K562 (cell line): ENCODE measurements around the gene ZNF521. TPM values are rescaled to one million over a fixed set of nuclear protein-coding genes. Genes with fewer than 3 reads are reported as not detected.

Experiments used
- ATAC-seq: fragments of 200-7000 bp; cut with Tn5 transposase; 3 replicates; pipeline ENCODE4 v1.9.1; 2020; ENCODE audit warnings: moderate library complexity
- BruUV-seq: library from RNA; stranded (reverse); fragments of 400-500 nt; replicated peaks from 2 replicates; lab custom pipeline; 2021; lab: Mats Ljungman, UMichigan
- CTCF ChIA-PET: fragments of 300-600 bp; formaldehyde crosslinking; extraction: SDS; loops from one replicate; lab custom pipeline; 2021; ENCODE audit warnings: low intra/inter-chr PET ratio; lab: Yijun Ruan, JAX
- POLR2A ChIA-PET: fragments of 300-600, 350-650 bp; sonication (Branson Sonifier 250); formaldehyde crosslinking; extraction: SDS; loops from one replicate; lab custom pipeline; 2021; ENCODE audit warnings: antibody characterized with exemption, inconsistent platforms; lab: Yijun Ruan, JAX
- DNase-seq, 4 experiments: peaks; one replicate each; pipeline versions ENCODE4 v3.0.0 to v3.0.0-alpha.2; 2011 to 2018; ENCODE audit warnings: low spot score in 3 of 4, mixed read lengths in 3 of 4; ENCODE audit errors: extremely low read depth in 1 of 4
- FAIRE-seq: peaks from 2 replicates; lab custom pipeline; 2011; peaks lifted over from hg19 to GRCh38; lab: Jason Lieb, UNC
- H2AFZ ChIP-seq: 2 replicates; pipeline ENCODE4 v1.6.0; 2011; ENCODE audit warnings: low read depth, low read length, control low read depth, inconsistent platforms
- H3K27ac ChIP-seq: fragments of 200-600 bp; 3 replicates; pipeline ENCODE4 v1.8.0; 2011; ENCODE audit warnings: low read depth, mild to moderate bottlenecking, control low read depth, inconsistent platforms, low read length, moderate library complexity, mixed read lengths; ENCODE audit errors: extremely low read depth
- H3K27me3 ChIP-seq, 2 experiments: fragments of 300-600 bp in 1 of 2; 2 replicates in 1 of 2; 3 replicates in 1 of 2; pipeline versions ENCODE4 v1.6.0 to v1.8.0; 2011; ENCODE audit warnings: inconsistent platforms in 2 of 2, low read length in 2 of 2, mild to moderate bottlenecking in 1 of 2, mixed read lengths in 1 of 2, moderate library complexity in 1 of 2; ENCODE audit not compliant: control insufficient read depth in 2 of 2, insufficient read depth in 2 of 2
- H3K36me3 ChIP-seq: fragments of 300-600 bp; 3 replicates; pipeline ENCODE4 v1.8.0; 2011; ENCODE audit warnings: mild to moderate bottlenecking, low read length, inconsistent platforms; ENCODE audit not compliant: control insufficient read depth, insufficient read depth
- H3K4me1 ChIP-seq, 2 experiments: fragments of 200-600 bp in 1 of 2; replicated peaks in 1 of 2; 2 replicates in 1 of 2; 3 replicates in 1 of 2; pipeline versions ENCODE4 v1.5.1 to v1.8.0; 2011; ENCODE audit warnings: inconsistent platforms in 2 of 2, low read length in 2 of 2, mild to moderate bottlenecking in 1 of 2, mixed read lengths in 1 of 2, moderate library complexity in 1 of 2; ENCODE audit not compliant: control insufficient read depth in 2 of 2, insufficient read depth in 2 of 2
- H3K4me2 ChIP-seq: 2 replicates; pipeline ENCODE4 v1.6.1; 2011; ENCODE audit warnings: low read length, control low read depth, inconsistent platforms, mixed read lengths; ENCODE audit not compliant: insufficient read depth
- H3K4me3 ChIP-seq: fragments of 200-600 bp; sonication (generic), shearing (Covaris generic); 2 replicates; pipeline ENCODE4 v1.5.1; 2016; ENCODE audit warnings: control low read depth, inconsistent platforms
- H3K79me2 ChIP-seq: fragments of 200-600 bp; 3 replicates; pipeline ENCODE4 v1.8.0; 2011; ENCODE audit warnings: low read length, inconsistent platforms; ENCODE audit not compliant: control insufficient read depth, insufficient read depth
- H3K9ac ChIP-seq, 2 experiments: 2 replicates each; pipeline versions ENCODE4 v1.6.0 to v1.6.1; 2011; ENCODE audit warnings: low read depth in 2 of 2, low read length in 2 of 2, control low read depth in 1 of 2, inconsistent platforms in 1 of 2, mild to moderate bottlenecking in 1 of 2, mixed read lengths in 1 of 2; ENCODE audit not compliant: insufficient read depth in 1 of 2
- H3K9me1 ChIP-seq: one replicate; pipeline ENCODE4 v1.6.0; 2011; ENCODE audit warnings: inconsistent platforms, mild to moderate bottlenecking, low read length, moderate library complexity; ENCODE audit not compliant: control insufficient read depth, insufficient read depth
- H3K9me3 ChIP-seq: replicated peaks from 2 replicates; pipeline ENCODE4 v1.5.1; 2011; ENCODE audit warnings: low read depth, low read length, inconsistent platforms; ENCODE audit not compliant: control insufficient read depth, insufficient read depth
- H4K20me1 ChIP-seq: replicated peaks from 2 replicates; pipeline ENCODE4 v1.6.1; 2011; ENCODE audit warnings: low read length, inconsistent platforms, mixed read lengths; ENCODE audit not compliant: control insufficient read depth, insufficient read depth
- CBX8 ChIP-seq: fragments of 200-600 bp; sonication (generic); IDR thresholded peaks from 2 replicates; pipeline ENCODE4 v1.6.1; 2012; ENCODE audit warnings: borderline replicate concordance, mixed run types, low read depth, mild to moderate bottlenecking, moderate library complexity, mixed read lengths, low read length, control low read depth, inconsistent platforms; ENCODE audit not compliant: poor library complexity, severe bottlenecking; ENCODE audit errors: extremely low read depth
- CGGBP1 ChIP-seq: fragments of 250-450 bp; sonication (Bioruptor Pico); IDR thresholded peaks from 2 replicates; pipeline ENCODE4 v1.9.0; 2021; ENCODE audit warnings: mild to moderate bottlenecking
- EGR1 ChIP-seq: fragments of 450-650 bp; conservative IDR thresholded peaks from 2 replicates; pipeline ENCODE4 v1.6.1; 2017; ENCODE audit warnings: mild to moderate bottlenecking
- MAFF ChIP-seq: IDR thresholded peaks from 2 replicates; pipeline ENCODE4 v1.6.1; 2012; ENCODE audit warnings: low read length, improper control_type of control experiment
- NFIC ChIP-seq: fragments of 450-650 bp; IDR thresholded peaks from 2 replicates; pipeline ENCODE4 v1.6.1; 2017; ENCODE audit warnings: mild to moderate bottlenecking, inconsistent platforms
- SNRNP70 ChIP-seq: fragments of 200-400 bp; formaldehyde crosslinking; optimal IDR thresholded peaks from 2 replicates; pipeline ENCODE3; 2017; ENCODE audit warnings: low read depth, low read length
- U2AF1 ChIP-seq: fragments of 200-400 bp; formaldehyde crosslinking; optimal IDR thresholded peaks from 2 replicates; pipeline ENCODE3; 2017; ENCODE audit warnings: mild to moderate bottlenecking, low read depth, low read length, moderate library complexity
- U2AF2 ChIP-seq: fragments of 200-400 bp; formaldehyde crosslinking; optimal IDR thresholded peaks from 2 replicates; pipeline ENCODE3; 2017; ENCODE audit warnings: low read depth, mild to moderate bottlenecking, low read length
- USF2 ChIP-seq: sonication (generic); formaldehyde crosslinking; IDR thresholded peaks from 2 replicates; pipeline ENCODE4 v1.5.0; 2020; ENCODE audit warnings: missing genetic modification reagents
- YBX1 ChIP-seq: fragments of 450-650 bp; IDR thresholded peaks from 2 replicates; pipeline ENCODE4 v1.7.1; 2016; ENCODE audit warnings: mild to moderate bottlenecking
- ZBTB26 ChIP-seq: fragments of 450-650 bp; formaldehyde crosslinking; IDR thresholded peaks from 2 replicates; pipeline ENCODE4 v1.4.0; 2022; ENCODE audit warnings: missing genetic modification characterization
- ZFPM2 ChIP-seq: fragments of 250-450 bp; sonication (Bioruptor Pico); IDR thresholded peaks from 2 replicates; pipeline ENCODE4 v1.5.1; 2022; ENCODE audit warnings: mild to moderate bottlenecking
- ZNF212 ChIP-seq: fragments of 450-650 bp; formaldehyde crosslinking; IDR thresholded peaks from 2 replicates; pipeline ENCODE4 v1.4.0; 2020; ENCODE audit warnings: mild to moderate bottlenecking
- ZNF436 ChIP-seq: fragments of 250-450, 450-650 bp; sonication (Bioruptor Pico); formaldehyde crosslinking; IDR thresholded peaks from 2 replicates; pipeline ENCODE4 v1.7.0; 2020; ENCODE audit warnings: mild to moderate bottlenecking
- ZSCAN29 ChIP-seq: fragments of 450-650 bp; IDR thresholded peaks from 2 replicates; pipeline ENCODE4 v1.6.1; 2017
- WGBS: fragments of 100-300 bp; shearing (Covaris generic); methylation state at CpG from one replicate; pipeline ENCODE4 v1.1.6; 2016; ENCODE audit warnings: low coverage, mixed read lengths; ENCODE audit not compliant: insufficient coverage; ENCODE audit errors: missing lambda C conversion rate; 5-methylcytosine and 5-hydroxymethylcytosine counted together
- in situ Hi-C: fragments of 300-500 bp; cut with MboI; formaldehyde crosslinking; loops from 4 replicates; pipeline ENCODE4 v1.15.0; 2018; ENCODE audit warnings: inconsistent platforms, mixed read lengths
- intact Hi-C: fragments of 100-400 bp; cut with micrococcal nuclease; formaldehyde crosslinking; loops from 2 replicates; pipeline ENCODE4 v1.14.2; 2022
- polyA plus RNA-seq, 8 experiments: library from polyadenylated mRNA; depleted of rRNA in 4 of 8; stranded (reverse) in 5 of 8; unstranded in 3 of 8; fragments of >200 nt; fragmentation: Nextera tagmentation in 2 of 8; fragmentation: Illumina TruSeq in 1 of 8; extraction: Ambion mirVana in 2 of 8; extraction: Trizol in 1 of 8; gene quantifications; 2 replicates each; pipeline versions ENCODE4 v1.2.1 to v1.2.3, GENCODE V29; 2011 to 2014; ENCODE audit warnings: inconsistent platforms in 1 of 8, missing spikeins in 1 of 8
- total RNA-seq, 7 experiments: library from RNA; depleted of rRNA in 6 of 7; stranded (reverse); fragments of >200 nt in 6 of 7; fragmentation: Illumina TruSeq in 2 of 7; extraction: Trizol in 2 of 7; gene quantifications; 2 replicates each; pipeline versions ENCODE4 v1.2.1 to v1.2.3, GENCODE V29; 2011 to 2021; ENCODE audit warnings: low replicate concordance in 1 of 7
- TF ChIP-seq, protein P1 (sequence below): IDR thresholded peaks from 3 replicates; pipeline ENCODE4 v1.6.1; 2011; ENCODE audit warnings: borderline replicate concordance, mild to moderate bottlenecking, moderate library complexity; ENCODE audit not compliant: insufficient read length; ENCODE audit errors: extremely low read depth
- TF ChIP-seq, protein P2 (sequence below): fragments of 450-650 bp; IDR thresholded peaks from 2 replicates; pipeline ENCODE4 v1.6.1; 2016; ENCODE audit warnings: borderline replicate concordance

ZNF521 gene
- total and polyA plus RNA-seq, 9 of the 15 experiments (the other 6 are each of a cell fraction or from before 2014, with no cell fraction given) = 1.2 to 5.8 (median 1.6) TPM

GRCh38 chr18:25061395-25061794 lies 290.6 kb downstream of the ZNF521 start:
- 3% methylated on average over 2 of the region's 2 CpGs for WGBS
- Histone ChIP-seq H3K36me3 (no peaks in the 10 kb centered on the region), H3K27ac (no peak overlapping the region), H3K9ac (no peak overlapping the region), H3K4me3 (no peak overlapping the region), H3K79me2 (no peaks in the 10 kb centered on the region), H2AFZ (no peak overlapping the region), H4K20me1 (no peaks in the 10 kb centered on the region), H3K27me3 (no peaks in the 10 kb centered on the region), H3K9me3 (no peaks in the 10 kb centered on the region), H3K9me1 (no peaks in the 10 kb centered on the region), H3K4me1 (no peaks in the 10 kb centered on the region), H3K4me2 (no peak overlapping the region)
- no peak for DNase-seq
- POLR2A ChIA-PET = no interaction called here
- no TSS peak for BruUV-seq
- intact Hi-C loops = no loop called here
- CTCF ChIA-PET = no interaction called here
- no peak for FAIRE-seq
- ATAC-seq = no peak
- TF ChIP-seq CBX8 (no peak), ZNF212 (CRISPR knock-in tag) (no peak), USF2 (CRISPR knock-in tag) (no peak), ZSCAN29 (no peak), CGGBP1 (CRISPR knock-in tag) (no peak), EGR1 (no peak), SNRNP70 (no peak), ZFPM2 (CRISPR knock-in tag) (no peak), MAFF (no peak), U2AF1 (no peak), YBX1 (no peak), U2AF2 (no peak), ZNF436 (CRISPR knock-in tag) (no peak), ZBTB26 (no peak), NFIC (no peak)
- TF ChIP-seq, protein P1, sequence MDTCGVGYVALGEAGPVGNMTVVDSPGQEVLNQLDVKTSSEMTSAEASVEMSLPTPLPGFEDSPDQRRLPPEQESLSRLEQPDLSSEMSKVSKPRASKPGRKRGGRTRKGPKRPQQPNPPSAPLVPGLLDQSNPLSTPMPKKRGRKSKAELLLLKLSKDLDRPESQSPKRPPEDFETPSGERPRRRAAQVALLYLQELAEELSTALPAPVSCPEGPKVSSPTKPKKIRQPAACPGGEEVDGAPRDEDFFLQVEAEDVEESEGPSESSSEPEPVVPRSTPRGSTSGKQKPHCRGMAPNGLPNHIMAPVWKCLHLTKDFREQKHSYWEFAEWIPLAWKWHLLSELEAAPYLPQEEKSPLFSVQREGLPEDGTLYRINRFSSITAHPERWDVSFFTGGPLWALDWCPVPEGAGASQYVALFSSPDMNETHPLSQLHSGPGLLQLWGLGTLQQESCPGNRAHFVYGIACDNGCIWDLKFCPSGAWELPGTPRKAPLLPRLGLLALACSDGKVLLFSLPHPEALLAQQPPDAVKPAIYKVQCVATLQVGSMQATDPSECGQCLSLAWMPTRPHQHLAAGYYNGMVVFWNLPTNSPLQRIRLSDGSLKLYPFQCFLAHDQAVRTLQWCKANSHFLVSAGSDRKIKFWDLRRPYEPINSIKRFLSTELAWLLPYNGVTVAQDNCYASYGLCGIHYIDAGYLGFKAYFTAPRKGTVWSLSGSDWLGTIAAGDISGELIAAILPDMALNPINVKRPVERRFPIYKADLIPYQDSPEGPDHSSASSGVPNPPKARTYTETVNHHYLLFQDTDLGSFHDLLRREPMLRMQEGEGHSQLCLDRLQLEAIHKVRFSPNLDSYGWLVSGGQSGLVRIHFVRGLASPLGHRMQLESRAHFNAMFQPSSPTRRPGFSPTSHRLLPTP = no peak
- TF ChIP-seq, protein P2, sequence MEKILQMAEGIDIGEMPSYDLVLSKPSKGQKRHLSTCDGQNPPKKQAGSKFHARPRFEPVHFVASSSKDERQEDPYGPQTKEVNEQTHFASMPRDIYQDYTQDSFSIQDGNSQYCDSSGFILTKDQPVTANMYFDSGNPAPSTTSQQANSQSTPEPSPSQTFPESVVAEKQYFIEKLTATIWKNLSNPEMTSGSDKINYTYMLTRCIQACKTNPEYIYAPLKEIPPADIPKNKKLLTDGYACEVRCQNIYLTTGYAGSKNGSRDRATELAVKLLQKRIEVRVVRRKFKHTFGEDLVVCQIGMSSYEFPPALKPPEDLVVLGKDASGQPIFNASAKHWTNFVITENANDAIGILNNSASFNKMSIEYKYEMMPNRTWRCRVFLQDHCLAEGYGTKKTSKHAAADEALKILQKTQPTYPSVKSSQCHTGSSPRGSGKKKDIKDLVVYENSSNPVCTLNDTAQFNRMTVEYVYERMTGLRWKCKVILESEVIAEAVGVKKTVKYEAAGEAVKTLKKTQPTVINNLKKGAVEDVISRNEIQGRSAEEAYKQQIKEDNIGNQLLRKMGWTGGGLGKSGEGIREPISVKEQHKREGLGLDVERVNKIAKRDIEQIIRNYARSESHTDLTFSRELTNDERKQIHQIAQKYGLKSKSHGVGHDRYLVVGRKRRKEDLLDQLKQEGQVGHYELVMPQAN = no peak
- in situ Hi-C loops = no loop called here
